Activated gamma-delta T cell treated with Interleukin-2 at 50 U/mL for 16 hours (primary cell): Measurements from ENCODE around the gene GCC2.
"Not testable (repeated sequence)": the region's sequence is repeated elsewhere in the genome, so short reads cannot be mapped to it uniquely, and the experiment has no call there.

ENCODE experiments used
- DNase-seq: peaks from one replicate; pipeline ENCODE4 v3.0.0-alpha.2; 2020

Gene GCC2, protein sequence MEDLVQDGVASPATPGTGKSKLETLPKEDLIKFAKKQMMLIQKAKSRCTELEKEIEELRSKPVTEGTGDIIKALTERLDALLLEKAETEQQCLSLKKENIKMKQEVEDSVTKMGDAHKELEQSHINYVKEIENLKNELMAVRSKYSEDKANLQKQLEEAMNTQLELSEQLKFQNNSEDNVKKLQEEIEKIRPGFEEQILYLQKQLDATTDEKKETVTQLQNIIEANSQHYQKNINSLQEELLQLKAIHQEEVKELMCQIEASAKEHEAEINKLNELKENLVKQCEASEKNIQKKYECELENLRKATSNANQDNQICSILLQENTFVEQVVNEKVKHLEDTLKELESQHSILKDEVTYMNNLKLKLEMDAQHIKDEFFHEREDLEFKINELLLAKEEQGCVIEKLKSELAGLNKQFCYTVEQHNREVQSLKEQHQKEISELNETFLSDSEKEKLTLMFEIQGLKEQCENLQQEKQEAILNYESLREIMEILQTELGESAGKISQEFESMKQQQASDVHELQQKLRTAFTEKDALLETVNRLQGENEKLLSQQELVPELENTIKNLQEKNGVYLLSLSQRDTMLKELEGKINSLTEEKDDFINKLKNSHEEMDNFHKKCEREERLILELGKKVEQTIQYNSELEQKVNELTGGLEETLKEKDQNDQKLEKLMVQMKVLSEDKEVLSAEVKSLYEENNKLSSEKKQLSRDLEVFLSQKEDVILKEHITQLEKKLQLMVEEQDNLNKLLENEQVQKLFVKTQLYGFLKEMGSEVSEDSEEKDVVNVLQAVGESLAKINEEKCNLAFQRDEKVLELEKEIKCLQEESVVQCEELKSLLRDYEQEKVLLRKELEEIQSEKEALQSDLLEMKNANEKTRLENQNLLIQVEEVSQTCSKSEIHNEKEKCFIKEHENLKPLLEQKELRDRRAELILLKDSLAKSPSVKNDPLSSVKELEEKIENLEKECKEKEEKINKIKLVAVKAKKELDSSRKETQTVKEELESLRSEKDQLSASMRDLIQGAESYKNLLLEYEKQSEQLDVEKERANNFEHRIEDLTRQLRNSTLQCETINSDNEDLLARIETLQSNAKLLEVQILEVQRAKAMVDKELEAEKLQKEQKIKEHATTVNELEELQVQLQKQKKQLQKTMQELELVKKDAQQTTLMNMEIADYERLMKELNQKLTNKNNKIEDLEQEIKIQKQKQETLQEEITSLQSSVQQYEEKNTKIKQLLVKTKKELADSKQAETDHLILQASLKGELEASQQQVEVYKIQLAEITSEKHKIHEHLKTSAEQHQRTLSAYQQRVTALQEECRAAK (N-terminal part only)

DNA sequence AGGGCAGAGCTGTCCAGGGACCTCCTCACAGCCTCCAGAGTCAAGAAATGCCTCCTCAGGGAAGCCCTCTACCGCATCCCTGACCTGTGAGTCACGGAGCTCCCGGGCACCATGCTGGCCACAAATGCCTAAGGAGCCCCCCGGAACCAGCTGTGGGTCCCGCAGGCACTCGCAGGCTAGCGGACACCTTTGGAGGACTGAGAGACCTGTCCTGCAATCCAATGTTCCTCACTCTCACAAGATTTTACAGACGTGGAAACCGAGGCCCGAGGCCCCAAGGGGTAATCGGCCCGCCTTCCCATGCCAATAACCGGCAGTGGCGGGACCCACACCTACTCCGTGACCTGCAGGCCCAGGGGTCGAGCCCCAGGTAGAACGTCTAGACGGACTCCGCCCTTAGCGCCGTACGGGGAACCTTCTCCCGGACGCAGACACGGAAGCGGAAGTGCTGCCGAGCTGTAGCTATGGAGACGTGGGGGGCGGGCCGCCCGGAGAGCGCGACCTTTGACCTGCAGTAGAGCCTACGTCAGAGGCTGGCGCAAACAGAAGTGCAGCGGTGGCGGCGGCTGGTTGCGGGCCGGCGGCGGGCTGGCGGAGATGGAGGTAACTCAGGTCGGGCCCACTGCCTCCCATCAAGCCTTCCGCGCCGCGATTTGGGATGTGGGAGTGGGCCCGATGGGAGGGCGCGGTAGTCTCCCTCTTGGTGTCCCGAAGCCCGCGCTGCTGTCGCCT lies at the start of gene GCC2:
Gene GCC2, plus strand, starts transcription at position 529 of the 732 bp plus-strand sequence. Its CDS starts 69 bp downstream, at position 598.
- peak; percentile 96 for DNase-seq

DNA sequence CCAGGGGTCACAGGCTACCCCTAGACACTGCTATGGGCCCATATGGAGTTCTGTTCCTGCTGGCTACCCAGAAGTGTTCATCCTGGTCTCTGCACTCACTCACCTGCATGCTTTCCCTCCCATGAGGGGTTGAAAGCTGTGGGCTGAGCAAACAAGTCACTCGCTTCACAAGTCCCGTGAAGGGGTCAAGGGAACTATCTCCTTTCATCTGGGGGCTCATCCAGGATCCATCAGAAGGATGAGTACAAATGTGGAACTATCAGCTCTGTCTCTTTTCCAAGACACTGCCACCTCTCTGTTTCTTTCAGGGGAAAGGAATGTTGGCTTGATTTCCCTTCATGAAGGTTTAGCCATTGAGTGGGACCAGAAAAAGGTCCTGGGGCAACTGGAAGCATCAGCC lies 49.5 kb upstream of the GCC2 start:
- DNase-seq = no peak

DNA sequence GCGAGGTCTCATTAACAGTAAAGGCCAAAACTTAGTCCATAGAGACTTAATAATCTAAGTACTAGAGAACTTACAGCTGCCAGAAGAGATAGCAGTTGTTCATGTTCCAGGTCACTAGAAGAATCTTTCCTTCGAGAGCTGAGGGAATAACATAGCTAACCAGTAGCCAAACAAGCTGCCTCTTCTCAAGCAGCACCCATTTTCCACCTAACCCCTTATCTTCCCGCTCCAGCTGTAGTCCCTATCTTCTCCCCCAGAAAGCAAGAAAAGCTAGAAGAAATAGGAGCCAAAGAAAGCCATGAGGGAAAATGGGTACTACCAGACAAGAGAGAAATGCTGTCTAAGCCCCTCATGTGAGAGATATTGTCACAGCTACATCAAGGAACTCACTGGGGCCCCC lies 47.2 kb upstream of the GCC2 start:
- DNase-seq = no peak

DNA sequence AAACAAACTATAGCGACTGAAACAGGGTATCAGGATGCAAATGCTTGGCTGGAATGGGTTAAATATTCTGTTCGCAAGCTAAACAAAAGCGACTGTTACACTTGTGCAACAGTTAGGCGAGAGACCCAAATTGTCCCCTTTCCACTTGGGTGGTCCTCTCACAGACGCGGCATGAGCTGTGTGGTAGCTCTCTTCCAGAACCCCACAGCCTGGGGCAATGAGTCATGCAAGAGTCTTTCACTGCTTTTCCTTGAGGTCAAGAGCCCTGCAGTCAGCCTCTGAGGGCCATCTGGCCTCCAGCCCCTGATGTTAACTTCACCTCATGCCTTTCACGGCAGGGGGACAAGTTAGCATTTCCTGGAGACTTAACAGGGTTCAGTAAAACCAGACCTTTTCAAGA lies 45.5 kb upstream of the GCC2 start:
- no peak for DNase-seq

DNA sequence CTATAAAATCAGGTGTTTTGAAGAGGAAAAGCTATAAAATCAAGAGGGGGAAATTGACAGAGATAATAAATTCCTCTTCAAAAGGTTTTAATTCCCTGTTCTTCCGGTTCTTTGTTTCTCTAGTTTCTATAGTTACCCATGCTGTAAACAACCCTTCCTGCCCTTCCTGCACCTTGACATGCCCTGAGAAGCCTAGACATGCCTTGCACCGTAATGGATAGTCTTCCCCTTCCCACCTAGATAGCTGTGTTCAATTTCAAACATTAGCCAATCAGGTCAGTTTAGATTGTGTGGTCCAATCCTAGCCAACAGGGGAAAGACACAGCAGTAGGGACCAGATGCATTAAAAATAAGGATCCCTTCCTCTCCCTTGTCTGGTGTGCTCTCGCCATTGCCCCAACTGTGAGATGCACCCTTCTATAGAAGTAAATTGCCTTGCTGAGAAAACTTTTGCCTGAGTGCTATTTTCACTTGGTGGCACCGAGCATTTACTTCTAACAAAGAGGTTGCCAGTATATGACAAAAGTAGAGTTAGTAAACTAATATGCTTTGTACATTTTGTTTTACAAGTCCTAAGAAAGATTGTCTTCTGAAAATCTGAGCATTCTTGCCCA lies 44.1 kb upstream of the GCC2 start:
- DNase-seq = no peak

DNA sequence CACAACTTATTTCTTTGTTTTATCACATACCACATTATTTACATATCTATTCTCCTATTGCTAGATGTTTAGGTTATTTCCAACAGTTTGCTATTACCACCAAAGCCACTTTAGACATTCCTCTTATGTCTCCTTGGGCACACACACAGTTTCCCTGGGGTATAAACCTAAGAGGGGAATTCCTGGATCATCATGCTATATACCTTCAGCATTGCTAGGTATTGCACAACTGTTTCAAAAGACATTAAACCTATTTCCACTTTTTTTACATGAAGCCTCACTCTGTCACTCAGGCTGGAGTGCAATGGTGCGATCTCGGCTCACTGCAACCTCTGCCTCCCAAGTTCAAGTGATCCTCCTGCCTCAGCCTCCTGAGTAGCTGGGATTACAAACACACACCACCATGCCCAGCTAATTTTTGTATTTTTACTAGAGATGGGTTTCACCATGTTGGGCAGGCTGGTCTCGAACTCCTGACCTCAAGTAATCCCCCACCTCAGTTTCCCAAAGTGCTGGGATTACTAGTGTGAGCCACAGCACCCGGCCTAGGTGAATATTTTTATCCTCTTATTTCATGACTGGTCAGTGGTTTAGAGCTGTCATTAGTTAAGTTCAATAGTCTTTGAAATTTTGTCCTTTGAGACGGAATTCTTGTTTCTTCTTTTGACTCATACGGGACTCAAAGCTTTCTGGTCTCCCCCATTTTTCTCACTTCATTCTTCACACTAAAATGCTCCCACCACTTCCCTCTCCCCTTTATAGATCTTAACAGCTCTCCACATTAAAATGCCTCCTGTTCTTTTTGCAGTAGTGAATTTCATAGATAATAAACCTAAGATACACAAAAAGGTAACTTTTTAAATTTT lies 40.9 kb upstream of the GCC2 start:
- no peak for DNase-seq

DNA sequence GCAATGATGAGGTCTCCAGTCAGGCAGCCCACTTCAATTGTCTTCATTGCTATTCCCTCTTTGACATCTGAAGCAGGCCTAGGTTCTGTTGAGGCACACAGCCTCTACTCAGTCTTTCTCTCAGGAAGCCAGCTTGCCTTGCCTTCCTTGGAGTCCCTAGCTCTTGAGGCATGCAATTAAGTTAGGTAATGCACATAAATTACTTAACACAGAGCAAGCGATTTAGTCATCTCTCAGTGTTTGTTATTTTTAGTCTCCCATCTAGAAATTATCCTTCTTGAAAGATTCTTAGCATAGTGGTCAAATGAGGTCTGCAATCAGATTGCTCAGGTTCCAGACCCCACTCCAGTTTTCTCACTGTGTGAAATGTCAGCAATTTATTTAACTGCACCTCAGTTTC lies 39.2 kb upstream of the GCC2 start:
- no peak for DNase-seq

DNA sequence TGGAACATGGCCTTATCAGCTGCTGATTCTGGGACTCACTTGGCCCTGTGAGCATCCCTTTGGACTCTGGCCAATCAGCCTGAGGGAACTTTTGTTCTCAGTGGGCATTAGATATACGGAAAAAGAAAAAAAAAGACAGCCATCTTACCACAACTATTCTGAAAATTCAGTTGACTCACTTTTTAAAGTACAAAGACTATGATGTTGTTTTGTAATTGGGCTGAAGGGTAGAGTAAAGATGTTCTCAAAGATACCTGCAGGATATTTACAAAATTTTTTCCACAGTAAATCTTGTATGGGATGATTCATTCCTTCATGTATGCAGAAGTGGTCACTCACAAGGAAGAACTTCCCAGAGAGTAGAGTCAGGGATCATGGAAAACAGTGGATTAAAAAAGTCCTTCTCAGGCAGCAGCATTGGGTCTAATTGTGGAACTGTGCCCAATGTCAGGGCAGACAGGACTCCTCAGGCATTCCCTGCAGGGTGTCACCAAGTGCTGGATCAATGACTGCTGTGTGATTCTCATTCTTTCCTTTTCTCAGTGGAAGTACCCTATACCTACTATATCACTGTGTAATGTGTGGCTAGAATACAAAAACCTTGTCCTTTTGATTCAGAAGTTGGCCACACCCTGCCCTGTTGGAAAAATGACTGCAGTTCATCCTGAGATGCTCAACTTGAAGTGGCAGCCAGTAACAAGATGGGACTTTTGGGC lies 35.9 kb upstream of the GCC2 start:
- no peak for DNase-seq

DNA sequence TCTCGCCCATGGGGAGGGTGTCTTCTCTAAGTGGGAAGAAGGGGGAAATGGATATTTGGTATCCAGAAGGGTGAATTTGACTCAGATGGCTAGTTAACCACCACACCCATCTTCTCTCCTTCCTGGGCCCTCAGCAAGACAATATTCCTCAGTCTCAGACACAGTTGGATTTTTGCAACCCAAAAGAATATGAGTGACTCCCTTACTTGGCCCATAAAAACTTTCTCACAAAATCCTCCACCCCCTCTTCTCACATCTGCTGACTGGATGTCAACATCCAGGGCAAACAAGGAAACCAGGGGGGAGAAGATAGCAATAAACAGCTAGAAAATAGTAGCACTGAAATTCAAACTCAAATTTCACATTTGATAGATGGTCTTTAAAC lies 35.3 kb upstream of the GCC2 start:
- no peak for DNase-seq

DNA sequence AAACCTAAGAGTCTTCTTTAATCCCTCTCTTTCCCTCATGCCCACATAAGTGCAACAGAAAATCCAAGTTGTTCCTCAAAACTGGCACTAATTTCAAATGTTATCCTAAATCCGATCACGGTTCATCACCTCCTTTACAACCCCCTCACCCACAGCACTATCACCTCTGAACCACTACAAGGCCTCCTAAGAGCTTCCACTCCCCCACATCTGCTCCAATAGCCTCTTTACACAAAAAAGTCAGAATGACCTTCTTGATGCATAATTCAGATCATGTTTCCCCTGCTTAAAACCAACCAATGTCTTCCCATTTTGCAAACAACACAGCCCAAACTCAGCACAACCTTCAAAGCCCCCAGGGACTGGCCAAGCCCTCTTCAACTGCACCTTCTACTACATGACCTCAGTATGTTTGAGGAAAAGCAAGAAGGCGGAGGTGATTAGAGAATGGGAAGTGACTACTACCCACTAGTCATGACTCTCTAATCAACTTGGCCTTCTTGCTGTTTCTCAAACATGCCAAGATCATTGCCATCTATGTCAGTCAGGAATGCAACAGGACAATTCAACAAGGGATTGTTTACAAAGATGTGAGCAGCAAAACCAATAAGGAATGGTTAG lies 34.6 kb upstream of the GCC2 start:
- DNase-seq = no peak

DNA sequence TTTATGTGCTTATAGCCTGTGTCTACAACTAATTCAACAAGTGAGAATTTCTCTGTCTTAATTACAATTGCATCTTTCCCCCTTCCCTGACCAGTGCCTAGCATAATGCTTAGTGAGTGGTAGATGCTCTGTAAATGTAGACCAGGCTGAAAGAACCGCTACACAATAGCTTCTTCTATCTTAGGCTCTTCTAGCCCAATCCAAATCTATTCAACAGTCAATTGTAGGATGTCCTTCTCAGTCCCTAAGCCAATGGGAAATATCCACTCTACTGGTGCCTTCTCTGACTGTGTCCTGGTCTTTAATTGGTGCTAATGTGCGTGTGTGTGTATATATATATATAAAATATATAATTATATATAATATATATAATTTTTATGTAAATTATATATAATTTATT lies 34.1 kb upstream of the GCC2 start:
- no peak for DNase-seq

DNA sequence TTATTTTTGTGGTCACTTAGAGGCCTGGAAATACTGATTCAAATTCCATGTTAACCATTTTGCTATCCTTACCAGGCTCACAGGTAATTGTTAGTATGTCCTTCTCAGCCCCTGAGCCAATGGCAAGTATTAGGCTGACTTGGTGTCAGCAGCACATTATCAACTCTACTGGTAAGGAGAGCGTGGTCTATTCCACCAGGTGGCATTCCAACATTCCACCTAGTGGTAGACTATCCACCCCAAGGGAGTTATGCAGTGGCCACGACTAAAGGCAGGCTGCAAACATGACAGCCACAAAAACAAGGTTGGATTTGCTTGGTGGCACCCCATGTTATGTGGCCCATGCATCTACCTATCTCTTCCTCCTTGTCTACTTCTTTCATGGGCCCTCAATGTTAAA lies 31.8 kb upstream of the GCC2 start:
- DNase-seq = no peak

DNA sequence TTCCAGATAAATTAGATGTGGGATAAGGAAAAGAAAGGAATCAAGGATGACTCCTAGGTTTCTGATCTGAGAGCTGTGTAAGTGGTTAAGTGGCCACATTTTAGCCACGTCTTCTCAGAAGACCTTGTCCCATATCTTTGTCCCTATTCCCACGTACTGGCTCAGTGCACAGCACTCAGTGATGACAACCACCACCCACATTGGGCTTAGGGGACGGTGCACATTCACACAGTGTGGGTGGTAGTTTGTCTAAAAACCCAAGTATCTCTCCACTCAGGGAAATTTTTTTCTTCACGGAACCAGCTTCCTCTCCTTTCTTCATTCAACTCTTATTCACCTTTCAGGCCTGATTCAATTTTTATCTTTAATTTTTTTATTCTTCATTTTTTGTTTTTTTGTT lies 30.6 kb upstream of the GCC2 start:
- DNase-seq = no peak

DNA sequence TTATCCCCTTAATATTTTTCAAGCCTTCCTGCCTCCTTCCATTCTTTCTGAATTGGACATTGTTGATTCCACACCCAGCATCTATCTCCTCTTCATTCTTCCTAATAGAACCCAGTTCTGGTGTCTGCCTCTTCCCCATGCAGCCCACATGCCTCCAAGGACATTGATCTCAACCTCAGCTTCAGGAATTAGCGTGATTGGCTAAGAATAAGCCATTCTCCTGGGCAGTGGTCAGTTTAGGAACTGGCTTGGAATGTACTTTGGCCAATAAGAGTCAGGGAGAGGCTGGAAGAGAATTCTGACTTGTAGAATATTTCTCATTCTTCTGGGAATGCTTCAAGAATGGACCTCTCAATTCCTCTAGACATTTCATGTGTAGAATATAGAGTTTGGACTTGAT lies 25.9 kb upstream of the GCC2 start:
- DNase-seq = no peak

DNA sequence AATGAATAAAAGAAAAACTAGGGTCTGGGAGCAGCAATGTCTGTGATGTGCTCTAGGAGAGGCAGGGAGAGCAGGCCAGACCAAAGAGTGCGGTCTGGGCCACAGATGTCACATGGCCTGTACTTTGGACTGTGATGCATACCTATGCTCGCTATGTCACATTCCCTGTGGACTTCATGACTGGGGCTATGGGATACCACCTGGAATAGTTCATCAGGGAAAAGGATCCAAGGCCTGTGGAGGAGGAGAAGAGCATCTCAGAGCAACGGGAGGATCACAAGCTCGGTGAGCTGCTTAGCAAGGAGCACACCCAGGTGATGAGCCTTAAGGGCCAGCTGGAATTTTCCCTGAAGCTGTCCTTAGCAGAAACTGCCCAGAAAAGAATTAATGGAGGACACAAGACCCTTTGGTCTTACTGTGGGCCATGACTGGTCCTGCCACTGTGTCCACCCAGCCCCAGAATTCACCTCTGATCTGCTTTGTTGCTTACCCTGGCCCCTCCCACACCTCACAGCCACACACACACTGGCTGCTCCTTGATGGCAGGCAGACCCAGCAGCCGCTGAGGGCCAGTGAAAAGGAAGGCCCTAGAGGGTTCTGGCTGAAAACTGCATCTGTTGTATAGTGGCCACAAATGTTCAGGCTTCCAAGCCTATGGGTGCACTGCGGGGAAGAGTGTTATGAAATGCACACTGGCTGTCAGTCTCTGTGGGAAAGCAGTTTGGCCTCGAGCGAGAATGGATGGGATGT lies 25.3 kb upstream of the GCC2 start:
- no peak for DNase-seq

DNA sequence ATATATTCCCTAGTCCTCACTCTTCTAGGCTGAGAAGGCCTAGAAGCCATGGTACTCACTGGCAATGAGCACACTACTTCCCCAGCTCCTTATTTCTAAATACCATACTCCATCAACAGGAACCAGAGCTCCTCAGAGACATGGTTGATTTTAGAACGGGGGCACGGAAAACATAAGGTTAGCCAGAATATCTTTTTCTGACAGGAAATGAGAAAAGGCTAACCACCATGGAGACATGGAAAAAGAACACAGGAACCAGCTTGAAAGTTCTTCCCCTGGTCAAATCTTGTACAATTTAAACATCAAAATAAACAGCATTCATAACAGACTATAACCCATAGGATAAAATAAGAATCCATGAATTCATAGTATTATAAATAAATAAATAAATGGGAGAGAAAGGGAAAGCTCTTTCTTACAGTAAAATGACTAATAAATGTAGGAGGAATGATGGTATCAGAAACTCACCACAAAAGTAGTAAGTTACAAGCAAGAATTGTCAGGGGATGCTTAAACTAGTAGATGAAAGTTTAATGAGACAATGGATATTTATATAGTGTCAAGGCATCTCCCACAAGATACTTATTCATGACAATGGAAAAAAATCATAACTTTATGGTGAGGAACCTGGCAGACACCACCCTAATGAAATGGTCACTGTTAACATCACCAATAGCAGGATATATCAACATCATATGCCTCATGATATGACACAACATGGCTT lies 20.6 kb upstream of the GCC2 start:
- no peak for DNase-seq

DNA sequence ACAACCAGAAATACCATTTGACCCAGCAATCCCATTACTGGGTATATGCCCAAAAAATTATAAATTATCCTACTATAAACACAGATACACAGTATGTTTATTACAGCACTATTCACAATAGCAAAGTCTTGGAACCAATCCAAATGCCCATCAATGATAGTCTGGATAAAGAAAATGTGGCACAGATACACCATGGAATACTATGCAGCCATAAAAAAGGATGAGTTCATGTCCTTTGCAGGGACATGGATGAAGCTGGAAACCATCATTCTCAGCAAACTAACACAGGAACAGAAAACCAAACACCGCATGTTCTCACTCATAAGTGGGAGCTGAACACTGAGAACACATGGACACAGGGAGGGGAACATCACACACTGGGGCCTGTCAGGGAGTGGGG lies 13.4 kb upstream of the GCC2 start:
- not testable (repeated sequence) for DNase-seq

DNA sequence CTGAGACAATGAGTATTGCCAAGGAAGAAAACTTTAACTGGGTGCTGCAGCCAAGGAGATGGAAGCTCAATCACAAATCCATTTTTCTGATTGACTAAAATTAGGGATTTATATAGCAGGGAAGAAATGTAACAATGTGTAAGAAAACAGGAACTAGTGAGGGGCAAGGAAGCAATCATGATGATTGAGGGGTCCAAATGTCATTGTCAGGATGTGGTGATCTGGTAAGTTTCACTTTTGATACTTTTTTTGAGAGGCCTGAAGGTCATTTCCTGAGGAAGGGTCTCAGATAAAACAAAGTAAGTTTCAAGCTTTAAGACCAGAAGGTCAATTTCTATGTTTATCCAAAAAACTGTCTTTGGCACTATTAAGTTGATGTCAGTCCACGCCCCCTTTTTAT lies 12.0 kb upstream of the GCC2 start:
- DNase-seq = no peak
